ENCODE results near the gene FAM181B. TPM values are rescaled to one million over a fixed set of nuclear protein-coding genes. Genes with fewer than 3 reads are reported as not detected.

Gene FAM181B
- total RNA-seq, 1 experiment from 2014 or later, result 0.44 TPM

- no peak overlapping the region for H2BK5ac ChIP-seq (ENCODE audit: insufficient read length, low read length)
- TF ChIP-seq CTCF (conservative IDR thresholded peaks at IDR 0.05), result no peak
- no peak overlapping the region for H2BK20ac ChIP-seq (ENCODE audit: low read depth, low read length, poor library complexity, severe bottlenecking)
- no peak overlapping the region for H4K91ac ChIP-seq (ENCODE audit: insufficient read length, low read depth, low read length)
- DNase-seq, result no peak
- H3K4ac ChIP-seq (ENCODE audit: low read depth, low read length), result no peak overlapping the region
- Mint-ChIP-seq H3K36me3 (ENCODE audit: insufficient read depth in 1 of 3, low read depth in 3 of 3) (no peaks in the 10 kb centered on the region; a peak in 1 of 7 replicates), H3K27ac (no peak overlapping the region), H3K27me3 (ENCODE audit: low read depth) (peaks cover 72% of the 10 kb centered on the region), H3K4me3 (no peak overlapping the region), H3K9me3 (no peaks in the 10 kb centered on the region), H3K4me1 (peaks cover 26 to 29% of the 10 kb centered on the region in 2 experiments)
- peaks cover 3% of the 10 kb centered on the region for H3K23me2 ChIP-seq (ENCODE audit: insufficient read length, low read depth, low read length, poor library complexity, severe bottlenecking)
- H4K20me1 ChIP-seq (ENCODE audit: control insufficient read depth, insufficient read depth, insufficient read length), result no peaks in the 10 kb centered on the region
- no peak overlapping the region for H2BK12ac ChIP-seq (ENCODE audit: insufficient read length, low read depth, low read length)
- H2AK5ac ChIP-seq (ENCODE audit: insufficient read length, low read length), result no peak overlapping the region
- H3K14ac ChIP-seq (ENCODE audit: insufficient read depth, low read length), result no peak overlapping the region
- no peak overlapping the region for H3T11ph ChIP-seq (ENCODE audit: low read length)
- no peak overlapping the region for H4K8ac ChIP-seq (replicated peaks; ENCODE audit: insufficient read length, low read depth, low read length)
- no peak overlapping the region for H3K9ac ChIP-seq (ENCODE audit: extremely low read depth, insufficient read length, low read length)
- no peaks in the 10 kb centered on the region for H3K79me1 ChIP-seq (ENCODE audit: insufficient read depth, low read depth, low read length, poor library complexity, severe bottlenecking)
- no CpG with 5 or more reads among the region's 5 CpGs for WGBS (ENCODE audit: extremely low coverage, insufficient read length, low lambda C conversion rate)
- no peaks in the 10 kb centered on the region for H3K4me1 ChIP-seq (ENCODE audit: insufficient read depth, low read length)
- H2AFZ ChIP-seq (ENCODE audit: low read length), result no peak overlapping the region
- H2BK15ac ChIP-seq (ENCODE audit: low read depth, low read length), result no peak overlapping the region
- H3K27me3 ChIP-seq (ENCODE audit: insufficient read depth, low read length), result peaks cover 18% of the 10 kb centered on the region; the same call in 1 of the 2 replicates
- no peak overlapping the region for H3K27ac ChIP-seq (ENCODE audit: insufficient read length, low read depth, low read length)
- H3K79me2 ChIP-seq (ENCODE audit: insufficient read depth, low read length), result no peaks in the 10 kb centered on the region
- no peak overlapping the region for H3K23ac ChIP-seq (ENCODE audit: insufficient read length, low read depth, low read length)
- H3K18ac ChIP-seq (ENCODE audit: insufficient read length, low read depth, low read length), result no peak overlapping the region
- no peak overlapping the region for H2BK120ac ChIP-seq (ENCODE audit: low read depth, low read length, poor library complexity, severe bottlenecking)
- no peaks in the 10 kb centered on the region for H3K9me3 ChIP-seq (ENCODE audit: control insufficient read depth, low read depth, low read length)
- H3K56ac ChIP-seq (ENCODE audit: insufficient read length, low read depth, low read length), result no peak overlapping the region
- no peak overlapping the region for H4K5ac ChIP-seq (ENCODE audit: insufficient read length, low read depth, low read length)
- peak overlapping the region; percentile 1 for H3K4me2 ChIP-seq (ENCODE audit: insufficient read depth, insufficient read length, low read length)
Measured at GRCh38 chr11:82730754-82731153, 2.9 kb downstream of the FAM181B start.

Data from H9 (cell line).